ENCODE results near the gene CDC42SE2. TPM values are rescaled to one million over a fixed set of nuclear protein-coding genes. Genes with fewer than 3 reads are reported as not detected.

Gene CDC42SE2
- total and polyA plus RNA-seq, 5 experiments from 2014 or later, result 313 to 544 (median 423) TPM

- no peaks in the 10 kb centered on the region for H3K36me3 Mint-ChIP-seq
- no peak overlapping the region for H3K4me3 Mint-ChIP-seq
- ATAC-seq, result no peak
- H3K27me3 Mint-ChIP-seq, result no peaks in the 10 kb centered on the region
- POLR2A ChIA-PET, result interaction anchor here (0.6 to 1.6 kb wide), 2 partner anchors 22 to 26 kb away, joined by 3 to 4 read pairs; no protein-coding TSS in a partner anchor
- no peaks in the 10 kb centered on the region for H3K9me3 Mint-ChIP-seq
- peaks cover 2 to 19% (median 13%) of the 10 kb centered on the region in 4 donors for H3K4me1 Mint-ChIP-seq
- H3K27ac Mint-ChIP-seq, result no peak overlapping the region
- DNase-seq, result no peak
Observed at GRCh38 chr5:131225282-131225974, 38.4 kb upstream of the CDC42SE2 start.

GRCh38 chr5:131226899-131227298, 37.0 kb upstream of the CDC42SE2 start:
- H3K27me3 Mint-ChIP-seq, result no peaks in the 10 kb centered on the region
- no peaks in the 10 kb centered on the region for H3K36me3 Mint-ChIP-seq
- peaks cover 4 to 25% (median 20%) of the 10 kb centered on the region in 4 donors for H3K4me1 Mint-ChIP-seq
- no peak overlapping the region for H3K4me3 Mint-ChIP-seq
- no peak overlapping the region for H3K27ac Mint-ChIP-seq
- DNase-seq (no peak), ATAC-seq (no peak)
- no peaks in the 10 kb centered on the region for H3K9me3 Mint-ChIP-seq
- POLR2A ChIA-PET, result no interaction called here

- no peaks in the 10 kb centered on the region for H3K9me3 Mint-ChIP-seq
- no peaks in the 10 kb centered on the region for H3K27me3 Mint-ChIP-seq
- POLR2A ChIA-PET, result interaction anchor here (1.8 kb wide), 1 partner anchor 14 kb away, joined by 6 read pairs; no protein-coding TSS in a partner anchor
- ATAC-seq, result no peak
- no peak overlapping the region for H3K4me3 Mint-ChIP-seq
- no peak for DNase-seq
- H3K36me3 Mint-ChIP-seq, result no peaks in the 10 kb centered on the region
- H3K27ac Mint-ChIP-seq, result peak overlapping the region in 1 of 10 donors; percentile 63
- H3K4me1 Mint-ChIP-seq, result peaks cover 4 to 25% (median 18%) of the 10 kb centered on the region in 4 donors
Observed at GRCh38 chr5:131228646-131229045, 35.2 kb upstream of the CDC42SE2 start.

- Mint-ChIP-seq H3K9me3 (no peaks in the 10 kb centered on the region), H3K27ac (peak overlapping the region in 2 of 10 donors; percentile 31 to 76), H3K4me1 (peaks cover 6 to 25% (median 18%) of the 10 kb centered on the region in 4 donors), H3K4me3 (no peak overlapping the region), H3K36me3 (no peaks in the 10 kb centered on the region), H3K27me3 (no peaks in the 10 kb centered on the region)
- ATAC-seq (no peak), DNase-seq (no peak)
- POLR2A ChIA-PET, result interaction anchor here (1.8 kb wide), 1 partner anchor 15 kb away, joined by 6 read pairs; no protein-coding TSS in a partner anchor
Observed at GRCh38 chr5:131229623-131230022, 34.2 kb upstream of the CDC42SE2 start.

- POLR2A ChIA-PET, result no interaction called here
- peak overlapping the region in 6 of 10 donors; percentile 3 to 76 (median 50) for H3K27ac Mint-ChIP-seq
- peak in 1 of 2 donors; percentile 25 for ATAC-seq
- no peaks in the 10 kb centered on the region for H3K36me3 Mint-ChIP-seq
- H3K9me3 Mint-ChIP-seq, result no peaks in the 10 kb centered on the region
- no peak for DNase-seq
- H3K27me3 Mint-ChIP-seq, result no peaks in the 10 kb centered on the region
- no peak overlapping the region for H3K4me3 Mint-ChIP-seq
- peaks cover 6 to 25% (median 18%) of the 10 kb centered on the region in 4 donors for H3K4me1 Mint-ChIP-seq
Observed at GRCh38 chr5:131230406-131230805, 33.4 kb upstream of the CDC42SE2 start.

GRCh38 chr5:131239686-131240085, 24.2 kb upstream of the CDC42SE2 start:
- Mint-ChIP-seq H3K9me3 (no peaks in the 10 kb centered on the region), H3K36me3 (no peaks in the 10 kb centered on the region), H3K27me3 (no peaks in the 10 kb centered on the region), H3K4me1 (peaks cover 0 to 6% (median 0%) of the 10 kb centered on the region in 4 donors), H3K27ac (no peak overlapping the region), H3K4me3 (no peak overlapping the region)
- DNase-seq (no peak), ATAC-seq (no peak)
- POLR2A ChIA-PET, result interaction anchor here (1.1 to 1.4 kb wide), 2 partner anchors 25 to 27 kb away, joined by 3 to 4 read pairs; no protein-coding TSS in a partner anchor

- no peak for ATAC-seq
- POLR2A ChIA-PET, result interaction anchor here (0.9 kb wide), 1 partner anchor 19 kb away, joined by 3 read pairs; no protein-coding TSS in a partner anchor
- peaks cover 0 to 8% (median 0%) of the 10 kb centered on the region in 3 donors for H3K36me3 Mint-ChIP-seq
Observed at GRCh38 chr5:131242728-131243255, 21.1 kb upstream of the CDC42SE2 start.

GRCh38 chr5:131245312-131245711, 18.5 kb upstream of the CDC42SE2 start:
- Mint-ChIP-seq H3K4me1 (peaks cover 9 to 21% (median 17%) of the 10 kb centered on the region in 4 donors), H3K27me3 (no peaks in the 10 kb centered on the region), H3K4me3 (no peak overlapping the region), H3K27ac (no peak overlapping the region), H3K36me3 (peaks cover 0 to 8% (median 0%) of the 10 kb centered on the region in 3 donors), H3K9me3 (peaks cover 0 to 13% (median 0%) of the 10 kb centered on the region in 9 donors)
- POLR2A ChIA-PET, result interaction anchor here (1.1 kb wide), 1 partner anchor 23 kb away, joined by 4 read pairs; no protein-coding TSS in a partner anchor
- DNase-seq (no peak), ATAC-seq (no peak)

More at GRCh38 chr5:131242728-131243255, 21.1 kb upstream of the CDC42SE2 start:
- H3K9me3 Mint-ChIP-seq, result peaks cover 0 to 13% (median 0%) of the 10 kb centered on the region in 9 donors
- no peak for DNase-seq
- no peaks in the 10 kb centered on the region for H3K27me3 Mint-ChIP-seq
- H3K4me1 Mint-ChIP-seq, result peaks cover 0 to 6% (median 3%) of the 10 kb centered on the region in 4 donors
- no peak overlapping the region for H3K4me3 Mint-ChIP-seq
- no peak overlapping the region for H3K27ac Mint-ChIP-seq

GRCh38 chr5:131245948-131246347, 17.9 kb upstream of the CDC42SE2 start:
- POLR2A ChIA-PET, result interaction anchor here (0.6 to 1.3 kb wide), 3 partner anchors 9 to 48 kb away, joined by 3 read pairs; no protein-coding TSS in a partner anchor

GRCh38 chr5:131246504-131246903, 17.3 kb upstream of the CDC42SE2 start:
- Mint-ChIP-seq H3K4me1 (peaks cover 13 to 31% (median 28%) of the 10 kb centered on the region in 4 donors), H3K9me3 (peaks cover 0 to 13% (median 0%) of the 10 kb centered on the region in 9 donors), H3K27ac (no peak overlapping the region), H3K4me3 (no peak overlapping the region), H3K36me3 (peaks cover 0 to 8% (median 0%) of the 10 kb centered on the region in 3 donors), H3K27me3 (no peaks in the 10 kb centered on the region)
- ATAC-seq, result no peak
- DNase-seq, result no peak
- POLR2A ChIA-PET, result interaction anchor here (0.6 to 1.3 kb wide), 3 partner anchors 8 to 47 kb away, joined by 3 read pairs; no protein-coding TSS in a partner anchor

More at GRCh38 chr5:131245948-131246347, 17.9 kb upstream of the CDC42SE2 start:
- no peak overlapping the region for H3K4me3 Mint-ChIP-seq
- peaks cover 0 to 13% (median 0%) of the 10 kb centered on the region in 9 donors for H3K9me3 Mint-ChIP-seq
- H3K36me3 Mint-ChIP-seq, result peaks cover 0 to 8% (median 0%) of the 10 kb centered on the region in 3 donors
- DNase-seq (no peak), ATAC-seq (no peak)
- peaks cover 13 to 26% (median 23%) of the 10 kb centered on the region in 4 donors for H3K4me1 Mint-ChIP-seq
- no peaks in the 10 kb centered on the region for H3K27me3 Mint-ChIP-seq
- H3K27ac Mint-ChIP-seq, result peak overlapping the region in 1 of 10 donors; percentile 31

- Mint-ChIP-seq H3K27ac (peak overlapping the region; percentile 85 to 100 (median 96)), H3K36me3 (peaks cover 0 to 5% (median 1%) of the 10 kb centered on the region in 3 donors), H3K4me3 (peak overlapping the region; percentile 63 to 98 (median 88)), H3K4me1 (peaks cover 21 to 63% (median 58%) of the 10 kb centered on the region in 4 donors), H3K9me3 (peaks cover 0 to 8% (median 0%) of the 10 kb centered on the region in 9 donors), H3K27me3 (no peaks in the 10 kb centered on the region)
- ATAC-seq, result no peak
- peak in 1 of 10 donors; percentile 19 for DNase-seq
- POLR2A ChIA-PET, result interaction anchor here (0.8 to 8.5 kb wide), 11 partner anchors 13 to 168 kb away, joined by 3 to 159 read pairs (median 4); partner anchors contain the start of genes CDC42SE2 and HINT1
Observed at GRCh38 chr5:131250751-131251475, 12.9 kb upstream of the CDC42SE2 start.

- Mint-ChIP-seq H3K36me3 (peaks cover 0 to 3% (median 2%) of the 10 kb centered on the region in 3 donors), H3K4me1 (peaks cover 30 to 81% (median 74%) of the 10 kb centered on the region in 4 donors), H3K27ac (peak overlapping the region; percentile 85 to 100 (median 96)), H3K9me3 (no peaks in the 10 kb centered on the region), H3K27me3 (no peaks in the 10 kb centered on the region), H3K4me3 (peak overlapping the region; percentile 81 to 98 (median 94))
- ATAC-seq, result peak; percentile 79 to 89
- POLR2A ChIA-PET, result interaction anchor here (0.6 to 8.5 kb wide), 22 partner anchors 11 to 129 kb away, joined by 3 to 159 read pairs (median 4); partner anchors contain the start of genes CDC42SE2, HINT1 and LYRM7
- peak; percentile 57 to 91 (median 81) for DNase-seq
Observed at GRCh38 chr5:131252824-131253171, 11.1 kb upstream of the CDC42SE2 start.

All from naive thymus-derived CD8-positive, alpha-beta T cell (primary cell).